H9 (cell line): ENCODE data around the gene BCL2L14. TPM values are rescaled to one million over a fixed set of nuclear protein-coding genes. Genes with fewer than 3 reads are reported as not detected.

Source experiments
- DNase-seq: peaks from one replicate; pipeline ENCODE4 v3.0.0-alpha.2; 2017
- H2AFZ ChIP-seq: one replicate; pipeline ENCODE4 v1.6.1; 2013; ENCODE audit warnings: mild to moderate bottlenecking, low read length, control low read depth, moderate library complexity
- H2AK5ac ChIP-seq: 2 replicates; pipeline ENCODE4 v1.6.1; 2013; ENCODE audit warnings: low read length, control low read depth, mixed read lengths; ENCODE audit not compliant: insufficient read length
- H2BK120ac ChIP-seq: one replicate; pipeline ENCODE4 v1.6.1; 2013; ENCODE audit warnings: low read depth, mild to moderate bottlenecking, low read length, control low read depth, inconsistent platforms; ENCODE audit not compliant: poor library complexity, severe bottlenecking
- H2BK12ac ChIP-seq: 2 replicates; pipeline ENCODE4 v1.6.1; 2013; ENCODE audit warnings: low read length, control low read depth, mixed read lengths, low read depth; ENCODE audit not compliant: insufficient read length
- H2BK15ac ChIP-seq: 2 replicates; pipeline ENCODE4 v1.6.1; 2013; ENCODE audit warnings: low read depth, low read length, control low read depth
- H2BK20ac ChIP-seq: one replicate; pipeline ENCODE4 v1.6.1; 2013; ENCODE audit warnings: low read depth, mild to moderate bottlenecking, low read length, control low read depth, inconsistent platforms; ENCODE audit not compliant: poor library complexity, severe bottlenecking
- H2BK5ac ChIP-seq: 2 replicates; pipeline ENCODE4 v1.6.1; 2013; ENCODE audit warnings: low read length, control low read depth, mixed read lengths; ENCODE audit not compliant: insufficient read length
- H3K14ac ChIP-seq: 2 replicates; pipeline ENCODE4 v1.6.1; 2013; ENCODE audit warnings: low read length, control low read depth; ENCODE audit not compliant: insufficient read depth
- H3K18ac ChIP-seq: 2 replicates; pipeline ENCODE4 v1.6.1; 2013; ENCODE audit warnings: low read depth, mild to moderate bottlenecking, mixed read lengths, low read length, control low read depth; ENCODE audit not compliant: insufficient read length
- H3K23ac ChIP-seq: 2 replicates; pipeline ENCODE4 v1.6.1; 2013; ENCODE audit warnings: low read length, control low read depth, mixed read lengths, low read depth; ENCODE audit not compliant: insufficient read length
- H3K23me2 ChIP-seq: 2 replicates; pipeline ENCODE4 v1.6.1; 2013; ENCODE audit warnings: low read depth, mild to moderate bottlenecking, mixed read lengths, low read length, control low read depth; ENCODE audit not compliant: insufficient read length, poor library complexity, severe bottlenecking
- H3K27ac ChIP-seq: 2 replicates; pipeline ENCODE4 v1.5.1; 2013; ENCODE audit warnings: low read length, control low read depth, mixed read lengths, low read depth; ENCODE audit not compliant: insufficient read length
- H3K27me3 ChIP-seq: 2 replicates; pipeline ENCODE4 v1.6.1; 2013; ENCODE audit warnings: low read length, control low read depth, inconsistent platforms; ENCODE audit not compliant: insufficient read depth
- H3K4ac ChIP-seq: 2 replicates; pipeline ENCODE4 v1.6.1; 2013; ENCODE audit warnings: low read depth, mild to moderate bottlenecking, control low read depth, inconsistent platforms, low read length, moderate library complexity
- H3K4me1 ChIP-seq: 2 replicates; pipeline ENCODE4 v1.6.1; 2013; ENCODE audit warnings: low read length, control low read depth, inconsistent platforms; ENCODE audit not compliant: insufficient read depth
- H3K4me2 ChIP-seq: 2 replicates; pipeline ENCODE4 v1.6.1; 2013; ENCODE audit warnings: low read length, control low read depth, mixed read lengths; ENCODE audit not compliant: insufficient read length, insufficient read depth
- H3K56ac ChIP-seq: 2 replicates; pipeline ENCODE4 v1.6.1; 2013; ENCODE audit warnings: low read depth, mild to moderate bottlenecking, mixed read lengths, low read length, control low read depth; ENCODE audit not compliant: insufficient read length
- H3K79me1 ChIP-seq: 2 replicates; pipeline ENCODE4 v1.6.1; 2013; ENCODE audit warnings: low read depth, mild to moderate bottlenecking, moderate library complexity, low read length, control low read depth, inconsistent platforms; ENCODE audit not compliant: insufficient read depth, poor library complexity, severe bottlenecking
- H3K79me2 ChIP-seq: 2 replicates; pipeline ENCODE4 v1.6.1; 2013; ENCODE audit warnings: low read length, control low read depth, inconsistent platforms; ENCODE audit not compliant: insufficient read depth
- H3K9ac ChIP-seq: 2 replicates; pipeline ENCODE4 v1.6.1; 2013; ENCODE audit warnings: low read length, control low read depth, mixed read lengths; ENCODE audit not compliant: insufficient read length; ENCODE audit errors: extremely low read depth
- H3K9me3 ChIP-seq: one replicate; pipeline ENCODE4 v1.6.1; 2013; ENCODE audit warnings: low read depth, low read length, inconsistent platforms; ENCODE audit not compliant: control insufficient read depth
- H3T11ph ChIP-seq: one replicate; pipeline ENCODE4 v1.6.1; 2013; ENCODE audit warnings: mild to moderate bottlenecking, low read length, control low read depth, inconsistent platforms
- H4K20me1 ChIP-seq: one replicate; pipeline ENCODE4 v1.6.1; 2013; ENCODE audit not compliant: control insufficient read depth, insufficient read length, insufficient read depth
- H4K5ac ChIP-seq: 2 replicates; pipeline ENCODE4 v1.6.1; 2013; ENCODE audit warnings: low read depth, mild to moderate bottlenecking, mixed read lengths, low read length, control low read depth; ENCODE audit not compliant: insufficient read length
- H4K8ac ChIP-seq: replicated peaks from 2 replicates; pipeline ENCODE4 v1.6.1; 2013; ENCODE audit warnings: low read length, control low read depth, mixed read lengths, low read depth; ENCODE audit not compliant: insufficient read length
- H4K91ac ChIP-seq: 2 replicates; pipeline ENCODE4 v1.6.1; 2013; ENCODE audit warnings: low read depth, mild to moderate bottlenecking, moderate library complexity, mixed read lengths, low read length, control low read depth; ENCODE audit not compliant: insufficient read length
- H3K27ac Mint-ChIP-seq, 3 experiments: 2 replicates in 2 of 3; 3 replicates in 1 of 3; pipeline ENCODE4 v1.8.0; 2020 to 2021; ENCODE audit warnings: mixed read lengths in 3 of 3, mild to moderate bottlenecking in 1 of 3, moderate library complexity in 1 of 3
- H3K27me3 Mint-ChIP-seq: 2 replicates; pipeline ENCODE4 v1.8.0; 2021; ENCODE audit warnings: low read depth, mild to moderate bottlenecking, moderate library complexity, mixed read lengths
- H3K36me3 Mint-ChIP-seq, 3 experiments: 2 replicates in 2 of 3; 3 replicates in 1 of 3; pipeline ENCODE4 v1.8.0; 2020 to 2021; ENCODE audit warnings: low read depth in 3 of 3, mixed read lengths in 3 of 3; ENCODE audit not compliant: insufficient read depth in 1 of 3
- H3K4me1 Mint-ChIP-seq, 2 experiments: 2 replicates each; pipeline ENCODE4 v1.8.0; 2020; ENCODE audit warnings: mixed read lengths in 2 of 2
- H3K4me3 Mint-ChIP-seq, 2 experiments: 2 replicates in 1 of 2; 3 replicates in 1 of 2; pipeline ENCODE4 v1.8.0; 2020 to 2021; ENCODE audit warnings: mild to moderate bottlenecking in 2 of 2, mixed read lengths in 2 of 2, moderate library complexity in 1 of 2
- H3K9me3 Mint-ChIP-seq, 2 experiments: 2 replicates in 1 of 2; 3 replicates in 1 of 2; pipeline ENCODE4 v1.8.0; 2020; ENCODE audit warnings: mild to moderate bottlenecking in 2 of 2, mixed read lengths in 2 of 2, moderate library complexity in 1 of 2
- CTCF ChIP-seq: fragments of 200-600 bp; sonication (generic); conservative IDR thresholded peaks from 3 replicates; pipeline ENCODE4 v1.8.0; 2021; ENCODE audit warnings: antibody characterized with exemption, mild to moderate bottlenecking
- WGBS: extraction: QIAGEN DNeasy Blood & Tissue Kit; methylation state at CpG from one replicate; pipeline ENCODE4 v1.1.7; 2013; ENCODE audit warnings: missing lambda C conversion rate, low lambda C conversion rate, mixed read lengths; ENCODE audit not compliant: insufficient read length; ENCODE audit errors: extremely low coverage; 5-methylcytosine and 5-hydroxymethylcytosine counted together
- long read RNA-seq: library from polyadenylated mRNA; unstranded; transcript quantifications from one replicate; pipeline ENCODE4 v2.0.0, GENCODE V29; 2020
- total RNA-seq: library from RNA; stranded (reverse); gene quantifications from 2 replicates; pipeline ENCODE4 v1.2.1, GENCODE V29; 2021

The BCL2L14 gene
- 0.28 and 0.42 TPM in 2 replicates for total RNA-seq
- long read RNA-seq, partial matches to known transcripts: 1 of 6 reads
- long read RNA-seq, other reads (novel, unspliced or antisense): 5 of 6 reads

GRCh38 chr12:12070674-12071656 lies at the start of gene BCL2L14:
BCL2L14 (plus strand) TSS chr12:12070939; CDS start chr12:12079306, 8,367 bp downstream.
- no peaks in the 10 kb centered on the region for H3K23me2 ChIP-seq
- TF ChIP-seq CTCF: no peak
- no peak within 1 kb of the TSS for H3K4me2 ChIP-seq
- H4K20me1 ChIP-seq: no peaks in the 10 kb centered on the region
- Mint-ChIP-seq H3K4me3 (no peak within 1 kb of the TSS), H3K27me3 (peaks cover 3% of the 10 kb centered on the region), H3K9me3 (no peaks in the 10 kb centered on the region), H3K27ac (no peak within 1 kb of the TSS; a peak in 1 of 7 replicates), H3K4me1 (peaks cover 31 to 34% of the 10 kb centered on the region in 2 experiments), H3K36me3 (no peaks in the 10 kb centered on the region)
- no peak within 1 kb of the TSS for H3K27ac ChIP-seq
- H2BK5ac ChIP-seq: no peak within 1 kb of the TSS
- H3K79me1 ChIP-seq: no peaks in the 10 kb centered on the region
- H2BK15ac ChIP-seq: no peak within 1 kb of the TSS
- WGBS: no CpG with 5 or more reads among the region's 12 CpGs
- no peak within 1 kb of the TSS for H3T11ph ChIP-seq
- H2AK5ac ChIP-seq: no peak within 1 kb of the TSS
- no peaks in the 10 kb centered on the region for H3K27me3 ChIP-seq
- H3K4me1 ChIP-seq: peaks cover 3% of the 10 kb centered on the region
- no peak within 1 kb of the TSS for H2BK20ac ChIP-seq
- H2BK120ac ChIP-seq: no peak within 1 kb of the TSS
- no peak within 1 kb of the TSS for H2BK12ac ChIP-seq
- H3K14ac ChIP-seq: 0 out of 2 replicates have a peak within 1 kb of the TSS, but pooled peaks have one; percentile 28
- H4K5ac ChIP-seq: no peak within 1 kb of the TSS
- H4K8ac ChIP-seq: no peak within 1 kb of the TSS
- H4K91ac ChIP-seq: no peak within 1 kb of the TSS
- H3K9ac ChIP-seq: no peak within 1 kb of the TSS
- H2AFZ ChIP-seq: peak within 1 kb of the TSS; percentile 73
- no peak within 1 kb of the TSS for H3K56ac ChIP-seq
- DNase-seq: no peak
- H3K23ac ChIP-seq: no peak within 1 kb of the TSS
- H3K18ac ChIP-seq: no peak within 1 kb of the TSS
- no peak within 1 kb of the TSS for H3K4ac ChIP-seq
- H3K79me2 ChIP-seq: no peaks in the 10 kb centered on the region
- H3K9me3 ChIP-seq: no peaks in the 10 kb centered on the region
